ENCODE results near the gene APC. TPM values are rescaled to one million over a fixed set of nuclear protein-coding genes. Genes with fewer than 3 reads are reported as not detected.

The APC gene
- total RNA-seq, 2 experiments from 2014 or later = 22.9 to 26.2 TPM

DNA sequence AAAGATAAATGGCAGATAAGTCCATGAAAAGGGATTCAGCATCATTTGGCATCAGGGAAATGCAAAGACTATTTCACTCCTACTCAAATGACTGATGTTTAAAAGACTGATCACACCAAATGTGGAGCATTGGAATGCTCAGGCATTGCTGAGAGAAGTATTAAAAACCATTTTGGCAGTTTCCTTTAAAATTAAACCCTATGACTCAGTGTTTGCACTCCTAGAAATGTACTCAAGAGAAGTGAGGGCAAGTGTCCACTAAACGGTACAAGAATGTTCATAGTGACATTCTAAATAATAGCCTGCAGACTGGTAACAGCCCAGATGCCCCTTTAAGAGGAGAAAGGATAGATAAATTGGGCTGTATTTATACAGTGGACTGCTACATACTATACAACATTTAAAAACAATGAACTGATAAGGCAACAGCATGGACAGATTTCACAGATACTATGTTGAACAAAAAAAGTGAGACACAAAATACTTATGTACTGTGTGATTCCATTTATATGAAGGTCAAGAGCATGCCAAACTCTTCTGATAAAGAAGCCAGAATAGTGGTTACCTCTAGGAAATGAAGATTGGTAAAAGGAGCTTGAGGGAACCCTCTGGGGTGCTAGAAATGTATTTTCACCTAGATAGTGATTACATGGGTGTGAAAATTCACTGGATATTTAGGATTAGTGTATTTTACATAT is 24.6 kb downstream of the APC start:
- H3K9me3 Mint-ChIP-seq (ENCODE audit: low read depth) = no peaks in the 10 kb centered on the region
- H3K4me3 Mint-ChIP-seq = no peak overlapping the region
- no peak overlapping the region for H3K27ac Mint-ChIP-seq
- H3K4me1 Mint-ChIP-seq = peaks cover 2% of the 10 kb centered on the region
- no peaks in the 10 kb centered on the region for H3K36me3 Mint-ChIP-seq
- no peak for DNase-seq
- CTCF ChIA-PET = interaction anchor here (0.6 to 1.2 kb wide), 2 partner anchors 70 to 535 kb away, joined by 3 read pairs; no protein-coding TSS in a partner anchor
- H3K27me3 Mint-ChIP-seq = no peaks in the 10 kb centered on the region
- no peak for ATAC-seq

GRCh38 chr5:112763165-112763564 is 25.5 kb downstream of the APC start:
- no peak for DNase-seq
- no peaks in the 10 kb centered on the region for H3K36me3 Mint-ChIP-seq
- no peak for ATAC-seq
- no peaks in the 10 kb centered on the region for H3K4me1 Mint-ChIP-seq
- H3K27me3 Mint-ChIP-seq = no peaks in the 10 kb centered on the region
- no peaks in the 10 kb centered on the region for H3K9me3 Mint-ChIP-seq (ENCODE audit: low read depth)
- no peak overlapping the region for H3K27ac Mint-ChIP-seq
- no peak overlapping the region for H3K4me3 Mint-ChIP-seq
- CTCF ChIA-PET = interaction anchor here (1.0 to 1.2 kb wide), 2 partner anchors 71 to 212 kb away, joined by 3 read pairs; no protein-coding TSS in a partner anchor

DNA sequence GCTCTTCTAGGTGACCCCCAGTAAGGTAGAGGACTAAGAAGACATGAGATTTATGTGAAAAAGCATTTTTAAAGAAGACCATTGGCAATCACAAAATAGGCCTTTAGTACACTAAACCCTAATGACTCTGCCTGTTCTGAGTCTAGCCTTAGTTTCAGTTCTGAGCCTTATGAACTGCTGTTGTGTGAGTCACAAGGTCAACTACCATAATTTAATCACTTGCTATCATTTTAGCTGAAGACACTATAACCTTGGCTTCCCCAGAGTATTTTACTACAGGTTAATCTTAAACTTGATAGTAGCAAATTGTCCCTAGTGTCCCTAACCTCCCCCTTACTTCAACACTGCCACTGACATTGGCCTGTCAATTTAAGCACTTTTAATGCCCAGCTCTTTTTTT is 34.4 kb downstream of the APC start:
- Mint-ChIP-seq H3K27ac (no peak overlapping the region), H3K9me3 (ENCODE audit: low read depth) (no peaks in the 10 kb centered on the region), H3K4me3 (no peak overlapping the region), H3K4me1 (no peaks in the 10 kb centered on the region), H3K36me3 (peaks cover 12% of the 10 kb centered on the region), H3K27me3 (no peaks in the 10 kb centered on the region)
- DNase-seq = no peak
- CTCF ChIA-PET = interaction anchor here (1.2 kb wide), 1 partner anchor 148 kb away, joined by 3 read pairs; no protein-coding TSS in a partner anchor
- peak; percentile 51 for ATAC-seq

DNA sequence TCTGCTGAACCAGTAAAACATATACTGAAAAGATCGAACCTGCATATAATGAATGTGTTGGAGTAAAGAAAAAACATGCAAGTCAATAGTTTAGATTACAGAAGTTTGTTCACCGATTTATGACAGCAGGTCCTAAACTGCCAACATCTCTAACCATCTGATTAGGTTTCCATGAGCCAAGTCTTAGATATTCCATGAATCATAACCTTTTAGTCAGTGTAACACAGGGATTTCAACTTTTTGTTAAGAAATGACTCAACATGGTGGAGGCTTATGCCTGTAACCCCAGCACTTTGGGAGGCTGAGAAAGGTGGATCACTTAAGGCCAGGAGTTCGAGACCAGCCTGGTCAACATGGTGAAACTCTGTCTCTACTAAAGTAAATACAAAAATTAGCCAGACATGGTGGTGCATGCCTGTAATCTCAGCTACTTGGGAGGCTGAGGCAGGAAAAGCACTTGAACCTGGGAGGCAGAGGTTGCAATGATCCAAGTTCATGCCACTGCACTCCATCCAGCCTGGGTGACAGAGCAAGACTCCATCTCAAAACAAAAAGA is 38.7 kb downstream of the APC start:
- Mint-ChIP-seq H3K27ac (no peak overlapping the region), H3K27me3 (no peaks in the 10 kb centered on the region)

DNA sequence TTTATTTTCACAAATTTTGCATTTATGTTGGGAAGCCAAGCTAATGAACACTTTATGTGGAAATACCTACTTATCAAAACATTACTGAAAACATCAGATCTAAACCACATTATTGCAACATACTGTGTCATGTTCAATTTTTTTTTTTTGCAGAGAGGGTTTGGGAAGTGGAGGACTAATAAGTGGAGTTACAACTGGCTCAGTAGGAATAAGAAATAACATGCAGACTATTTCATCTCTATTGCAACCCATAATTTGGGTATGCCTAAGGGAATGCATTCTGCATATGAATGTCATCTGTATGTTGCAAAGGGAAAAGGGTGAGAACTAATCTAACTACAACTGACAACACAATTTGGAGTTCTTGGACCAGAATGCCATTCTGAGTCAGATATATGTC is 41.8 kb downstream of the APC start:
- CTCF ChIA-PET = interaction anchor here (1.3 kb wide), 1 partner anchor 23 kb away, joined by 3 read pairs; no protein-coding TSS in a partner anchor
- H3K4me3 Mint-ChIP-seq = no peak overlapping the region
- no peak for ATAC-seq
- no peaks in the 10 kb centered on the region for H3K27me3 Mint-ChIP-seq
- H3K9me3 Mint-ChIP-seq (ENCODE audit: low read depth) = no peaks in the 10 kb centered on the region
- peaks cover 18% of the 10 kb centered on the region for H3K36me3 Mint-ChIP-seq
- no peak overlapping the region for H3K27ac Mint-ChIP-seq
- H3K4me1 Mint-ChIP-seq = no peaks in the 10 kb centered on the region
- DNase-seq = no peak

More for the DNA sequence above, 38.7 kb downstream of the APC start:
- Mint-ChIP-seq H3K36me3 (peaks cover 13% of the 10 kb centered on the region), H3K9me3 (ENCODE audit: low read depth) (no peaks in the 10 kb centered on the region), H3K4me3 (no peak overlapping the region), H3K4me1 (no peaks in the 10 kb centered on the region)
- no peak for ATAC-seq
- no peak for DNase-seq
- CTCF ChIA-PET = no interaction called here

DNA sequence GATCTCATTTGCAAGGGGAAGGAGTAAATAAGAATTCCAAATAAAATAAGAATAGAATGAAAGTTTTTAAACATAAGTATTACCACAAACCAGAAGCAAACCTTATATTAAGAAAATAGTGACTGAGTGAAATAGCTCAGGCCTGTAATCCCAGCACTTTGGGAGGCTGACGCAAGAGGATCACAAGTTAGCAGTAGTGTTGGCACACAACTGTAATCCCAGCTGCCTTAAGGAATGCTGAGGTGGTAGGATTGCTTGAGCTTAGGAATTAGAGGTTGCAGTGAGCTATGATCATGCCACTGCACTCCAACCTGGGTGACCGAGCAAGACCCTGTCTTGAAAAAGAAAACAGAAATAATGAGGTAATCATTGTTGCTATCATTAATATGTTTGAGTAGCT is 47.0 kb downstream of the APC start:
- ATAC-seq = no peak
- H3K4me1 Mint-ChIP-seq = no peaks in the 10 kb centered on the region
- DNase-seq = no peak
- no peak overlapping the region for H3K4me3 Mint-ChIP-seq
- no peaks in the 10 kb centered on the region for H3K27me3 Mint-ChIP-seq
- no peak overlapping the region for H3K27ac Mint-ChIP-seq
- peaks cover 13% of the 10 kb centered on the region for H3K36me3 Mint-ChIP-seq
- no peaks in the 10 kb centered on the region for H3K9me3 Mint-ChIP-seq (ENCODE audit: low read depth)
- CTCF ChIA-PET = no interaction called here

DNA sequence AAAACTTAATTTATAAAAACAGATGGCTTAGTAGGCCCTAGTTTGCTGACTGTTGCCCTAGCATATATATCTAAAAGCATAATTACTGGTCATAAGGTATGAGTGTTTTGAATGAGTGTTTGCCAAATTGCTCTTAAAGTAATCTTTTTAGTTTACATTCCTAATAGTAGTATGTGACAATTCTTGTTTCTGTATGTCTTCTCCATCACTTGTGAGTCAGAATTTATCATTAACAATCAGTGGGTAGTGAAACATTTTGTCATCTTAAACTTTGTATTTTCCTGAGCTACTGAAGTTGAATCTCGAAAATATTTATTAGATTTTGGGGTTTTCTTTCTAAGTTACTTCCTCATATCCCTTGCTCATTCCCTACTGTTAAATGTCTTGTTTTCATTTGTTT is 49.6 kb downstream of the APC start:
- Mint-ChIP-seq H3K27ac (no peak overlapping the region), H3K27me3 (no peaks in the 10 kb centered on the region), H3K4me3 (no peak overlapping the region), H3K36me3 (peaks cover 2% of the 10 kb centered on the region), H3K9me3 (ENCODE audit: low read depth) (no peaks in the 10 kb centered on the region), H3K4me1 (no peaks in the 10 kb centered on the region)
- CTCF ChIA-PET = interaction anchor here (0.7 kb wide), 1 partner anchor 610 kb away, joined by 3 read pairs; no protein-coding TSS in a partner anchor
- ATAC-seq (no peak), DNase-seq (no peak)

GRCh38 chr5:112787896-112788295 is 50.2 kb downstream of the APC start:
- Mint-ChIP-seq H3K36me3 (peaks cover 2% of the 10 kb centered on the region), H3K4me3 (no peak overlapping the region), H3K9me3 (ENCODE audit: low read depth) (no peaks in the 10 kb centered on the region), H3K27ac (no peak overlapping the region), H3K27me3 (no peaks in the 10 kb centered on the region), H3K4me1 (no peaks in the 10 kb centered on the region)
- no peak for DNase-seq
- CTCF ChIA-PET = no interaction called here
- ATAC-seq = no peak

DNA sequence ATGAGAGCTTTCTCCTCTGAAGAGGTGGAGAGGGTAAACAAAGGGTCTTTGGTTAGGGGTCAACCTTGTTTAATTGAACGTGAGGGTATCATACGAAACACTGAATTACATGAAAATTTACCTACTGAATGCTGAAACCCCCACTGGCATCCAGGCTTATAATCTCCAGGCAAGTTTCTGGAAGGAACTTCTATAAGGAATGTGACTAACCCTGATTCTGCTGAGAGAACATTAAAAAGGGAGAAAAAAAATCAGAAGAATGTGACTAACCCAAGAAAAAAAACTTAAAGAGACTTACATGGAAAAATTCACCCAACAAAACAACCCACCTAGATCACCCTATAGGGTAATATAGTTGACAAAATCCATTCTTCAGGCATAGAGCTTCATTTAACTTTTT is 55.5 kb downstream of the APC start:
- H3K27ac Mint-ChIP-seq = no peak overlapping the region
- DNase-seq = no peak
- H3K9me3 Mint-ChIP-seq (ENCODE audit: low read depth) = no peaks in the 10 kb centered on the region
- no peak for ATAC-seq
- CTCF ChIA-PET = no interaction called here
- no peak overlapping the region for H3K4me3 Mint-ChIP-seq
- no peaks in the 10 kb centered on the region for H3K4me1 Mint-ChIP-seq
- H3K36me3 Mint-ChIP-seq = peaks cover 22% of the 10 kb centered on the region
- H3K27me3 Mint-ChIP-seq = no peaks in the 10 kb centered on the region

DNA sequence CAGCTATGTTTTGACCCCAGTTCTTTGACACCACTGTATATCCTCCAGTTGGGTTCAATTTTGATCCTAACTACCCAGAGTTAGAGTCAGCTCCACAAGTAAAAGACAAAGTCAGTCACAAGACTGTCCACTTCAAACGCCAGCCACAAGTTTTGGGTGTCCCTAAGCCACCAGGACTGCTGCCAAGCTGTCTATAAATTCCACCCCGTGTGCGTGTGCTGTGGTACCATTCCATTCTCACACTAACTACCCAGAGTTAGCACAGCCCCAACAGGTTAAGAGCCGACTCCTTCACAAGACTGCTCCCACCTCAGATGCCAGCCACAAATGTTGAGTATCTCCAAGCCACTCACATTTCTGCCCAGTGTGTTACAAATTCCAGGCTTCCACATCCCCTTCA is 56.7 kb downstream of the APC start:
- H3K36me3 Mint-ChIP-seq = peaks cover 24% of the 10 kb centered on the region
- H3K4me3 Mint-ChIP-seq = no peak overlapping the region
- CTCF ChIA-PET = no interaction called here
- H3K27me3 Mint-ChIP-seq = no peaks in the 10 kb centered on the region
- DNase-seq (no peak), ATAC-seq (no peak)
- H3K4me1 Mint-ChIP-seq = no peaks in the 10 kb centered on the region
- H3K27ac Mint-ChIP-seq = no peak overlapping the region
- no peaks in the 10 kb centered on the region for H3K9me3 Mint-ChIP-seq (ENCODE audit: low read depth)

- H3K27ac Mint-ChIP-seq = no peak overlapping the region
- CTCF ChIA-PET = no interaction called here
- H3K36me3 Mint-ChIP-seq = peaks cover 27% of the 10 kb centered on the region
- no peak overlapping the region for H3K4me3 Mint-ChIP-seq
- no peaks in the 10 kb centered on the region for H3K27me3 Mint-ChIP-seq
- H3K9me3 Mint-ChIP-seq (ENCODE audit: low read depth) = no peaks in the 10 kb centered on the region
- H3K4me1 Mint-ChIP-seq = no peaks in the 10 kb centered on the region
- no peak for ATAC-seq
- DNase-seq = no peak
Observed at GRCh38 chr5:112795342-112795741, 57.7 kb downstream of the APC start.

- no peaks in the 10 kb centered on the region for H3K9me3 Mint-ChIP-seq (ENCODE audit: low read depth)
- no peaks in the 10 kb centered on the region for H3K27me3 Mint-ChIP-seq
- peaks cover 27% of the 10 kb centered on the region for H3K36me3 Mint-ChIP-seq
- CTCF ChIA-PET = no interaction called here
- H3K27ac Mint-ChIP-seq = no peak overlapping the region
- H3K4me1 Mint-ChIP-seq = no peaks in the 10 kb centered on the region
- no peak overlapping the region for H3K4me3 Mint-ChIP-seq
- ATAC-seq (no peak), DNase-seq (no peak)
Observed at GRCh38 chr5:112795944-112796678, 58.4 kb downstream of the APC start.

- DNase-seq = no peak
- H3K4me1 Mint-ChIP-seq = no peaks in the 10 kb centered on the region
Observed at GRCh38 chr5:112799661-112800060, 62.0 kb downstream of the APC start.

DNA sequence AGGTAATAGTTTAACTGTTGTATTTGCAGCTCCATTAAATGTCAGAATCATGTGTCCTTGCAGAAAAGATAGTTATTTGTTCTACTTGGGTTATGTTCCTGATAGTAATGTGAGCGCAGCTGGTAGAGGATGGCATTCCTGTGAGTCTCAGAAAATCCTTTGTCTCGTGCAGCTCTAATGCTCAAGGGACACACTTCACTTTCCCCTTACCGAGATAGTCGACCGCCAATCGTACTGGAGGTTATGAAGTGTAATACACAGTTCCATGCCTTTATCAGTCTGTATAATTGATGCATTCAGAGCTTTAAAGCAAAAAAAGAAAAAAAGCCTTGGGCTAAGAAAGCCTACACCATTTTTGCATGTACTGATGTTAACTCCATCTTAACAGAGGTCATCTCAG is 63.2 kb downstream of the APC start:
- CTCF ChIA-PET = interaction anchor here (1.1 kb wide), 1 partner anchor 18 kb away, joined by 3 read pairs; no protein-coding TSS in a partner anchor
- Mint-ChIP-seq H3K27me3 (no peaks in the 10 kb centered on the region), H3K27ac (no peak overlapping the region), H3K36me3 (peaks cover 19% of the 10 kb centered on the region), H3K9me3 (ENCODE audit: low read depth) (no peaks in the 10 kb centered on the region), H3K4me3 (no peak overlapping the region), H3K4me1 (peaks cover 2% of the 10 kb centered on the region)
- no peak for ATAC-seq
- no peak for DNase-seq

More at GRCh38 chr5:112799661-112800060, 62.0 kb downstream of the APC start:
- Mint-ChIP-seq H3K27ac (no peak overlapping the region), H3K4me3 (no peak overlapping the region), H3K9me3 (ENCODE audit: low read depth) (no peaks in the 10 kb centered on the region), H3K36me3 (peaks cover 18% of the 10 kb centered on the region), H3K27me3 (no peaks in the 10 kb centered on the region)
- CTCF ChIA-PET = no interaction called here
- ATAC-seq = no peak

Data from activated CD8-positive, alpha-beta memory T cell treated with anti-CD3 and anti-CD28 coated beads, Interleukin-2, amount 10 ng/mL, durations not matched to agents 7 days and 5 days (primary cell).